ENCODE measurements around the gene C1QTNF12.

- no peak for TF ChIP-seq CTCF (conservative IDR thresholded peaks at IDR 0.05; ENCODE audit: low read depth in 2 of 2)
- no peak for TF ChIP-seq EZH2 (IDR thresholded peaks at IDR 0.05; ENCODE audit: low read depth, unreplicated experiment)
- TF ChIP-seq ETS1 (IDR thresholded peaks at IDR 0.05) = no peak
- no peak for TF ChIP-seq REST (IDR thresholded peaks at IDR 0.05; ENCODE audit: unreplicated experiment)
- TF ChIP-seq EZH2phosphoT487 (IDR thresholded peaks at IDR 0.05; ENCODE audit: unreplicated experiment) = no peak
- no peak for TF ChIP-seq POLR2AphosphoS5 (IDR thresholded peaks at IDR 0.05; ENCODE audit: low read depth)
- TF ChIP-seq CREB1 (CRISPR knock-in tag; IDR thresholded peaks at IDR 0.05; ENCODE audit: low read depth) = no peak
- TF ChIP-seq JUNB (IDR thresholded peaks at IDR 0.05; ENCODE audit: unreplicated experiment) = no peak
- TF ChIP-seq STAT1 (IDR thresholded peaks at IDR 0.05; ENCODE audit: unreplicated experiment) = no peak
Measured at GRCh38 chr1:1255078-1255477, 8.6 kb upstream of the C1QTNF12 start.
